Cortex of kidney (tissue), 1 donor: Measurements from ENCODE around the gene C10orf67.
"Not testable (repeated sequence)": the region's sequence is repeated elsewhere in the genome, so short reads cannot be mapped to it uniquely, and the experiment has no call there.

Source experiments
- DNase-seq: peaks from one replicate; lab custom pipeline; 2025; lab: John Stamatoyannopoulos, UW

The C10orf67 gene

GRCh38 chr10:23270531-23270930 is 74.1 kb downstream of the C10orf67 start:
- DNase-seq = no peak

DNA sequence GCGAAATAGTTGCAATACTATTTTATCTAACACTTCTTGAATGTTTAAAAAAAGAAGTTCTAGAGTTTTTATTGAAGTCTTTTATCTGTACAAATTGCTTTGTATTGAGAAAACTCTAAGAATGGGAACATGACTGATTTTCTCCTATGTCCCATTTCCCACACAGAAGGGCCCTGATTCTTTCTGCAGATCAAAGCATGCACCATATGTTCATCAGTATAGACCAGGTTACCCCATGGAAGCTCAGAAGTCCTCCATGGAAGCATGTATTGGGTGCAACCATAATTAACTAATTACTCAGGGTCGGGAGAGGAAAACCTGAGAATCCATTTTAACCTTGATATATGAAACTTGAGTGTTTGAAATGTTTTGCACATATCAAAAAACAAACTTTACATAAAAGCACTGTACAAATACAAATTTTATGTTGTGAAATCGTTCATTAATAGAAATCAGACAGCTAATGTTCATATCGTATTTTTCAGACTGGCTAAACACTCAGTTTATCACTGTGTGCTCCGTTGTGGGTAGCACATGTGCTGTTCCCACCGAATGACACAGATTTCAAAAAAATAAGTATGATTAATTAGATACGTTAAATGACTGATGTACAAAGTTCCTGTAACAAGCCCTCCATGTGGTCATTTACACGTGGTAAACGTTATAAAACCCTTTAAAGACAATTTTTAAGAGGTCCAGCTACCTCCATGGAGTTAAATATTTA is 81.0 kb downstream of the C10orf67 start:
- no peak for DNase-seq

DNA sequence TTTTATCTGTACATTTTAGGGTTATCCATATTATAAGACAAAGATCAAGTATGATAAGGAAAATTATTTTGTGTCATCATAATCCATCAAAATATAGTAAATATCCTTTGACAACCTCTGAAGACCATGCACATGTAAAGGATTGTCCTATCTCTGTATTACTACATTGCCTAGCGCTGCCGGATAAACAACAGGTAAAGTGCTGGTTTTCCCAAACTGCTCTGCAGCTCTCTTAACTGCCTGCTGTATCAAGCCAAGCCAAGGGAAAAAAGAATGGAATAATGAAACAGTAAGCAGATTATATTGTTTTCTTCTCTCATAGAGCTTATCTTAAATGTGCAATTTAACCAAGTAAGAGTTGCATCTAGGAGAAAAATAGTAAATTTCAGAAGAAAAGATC is 81.7 kb downstream of the C10orf67 start:
- DNase-seq = no peak

GRCh38 chr10:23258516-23258915 is 86.1 kb downstream of the C10orf67 start:
- DNase-seq = no peak

DNA sequence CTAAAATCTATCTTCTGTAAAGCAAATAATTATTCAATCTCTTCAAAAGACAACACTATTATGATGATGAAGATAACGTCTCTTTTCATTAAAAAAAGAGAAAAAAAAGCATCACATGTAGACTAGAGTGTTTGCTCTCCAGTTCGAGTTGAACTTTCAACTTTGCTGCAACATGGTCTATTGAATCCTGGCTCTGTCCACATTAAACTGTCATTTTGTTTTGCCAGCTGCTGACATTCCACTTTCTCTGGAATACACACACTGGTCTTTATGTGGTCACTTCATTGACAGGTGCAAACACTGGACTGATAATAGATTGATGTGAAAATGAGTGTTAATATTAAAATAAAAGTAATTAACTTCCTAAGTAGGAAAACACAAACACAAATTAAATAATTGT is 90.8 kb downstream of the C10orf67 start:
- DNase-seq = no peak

GRCh38 chr10:23252859-23253258 is 91.7 kb downstream of the C10orf67 start:
- DNase-seq = not testable (repeated sequence)

GRCh38 chr10:23241779-23242178 is 102.8 kb downstream of the C10orf67 start:
- not testable (repeated sequence) for DNase-seq

- no peak for DNase-seq
These were observed 106.6 kb downstream of the C10orf67 start for GRCh38 chr10:23238015-23238414.

- DNase-seq = no peak
These were observed 114.0 kb downstream of the C10orf67 start for GRCh38 chr10:23230582-23230981.

- DNase-seq = no peak
These were observed 127.1 kb downstream of the C10orf67 start for GRCh38 chr10:23217471-23217870.

- no peak for DNase-seq
These were observed 138.5 kb downstream of the C10orf67 start for GRCh38 chr10:23205972-23206642.

DNA sequence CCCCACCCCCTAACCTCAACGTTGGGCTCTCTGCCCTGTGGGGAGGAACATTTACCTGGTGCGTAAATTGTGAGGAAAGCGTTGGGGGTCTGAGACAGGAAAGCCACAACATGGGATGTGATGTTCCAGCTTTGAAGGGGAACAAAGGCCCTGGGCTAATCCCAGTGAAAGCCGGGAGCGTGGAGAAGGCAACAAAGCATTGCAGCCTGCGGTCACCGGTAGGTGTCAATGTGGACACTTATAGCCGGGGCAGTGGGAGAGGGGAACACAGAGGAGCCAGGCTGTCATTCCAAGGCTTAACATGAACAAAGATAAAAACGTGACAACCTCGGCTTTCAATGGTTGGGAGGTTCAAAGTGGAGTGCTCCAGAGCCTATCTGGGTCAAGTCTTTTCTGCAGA is 139.8 kb downstream of the C10orf67 start:
- DNase-seq = no peak

DNA sequence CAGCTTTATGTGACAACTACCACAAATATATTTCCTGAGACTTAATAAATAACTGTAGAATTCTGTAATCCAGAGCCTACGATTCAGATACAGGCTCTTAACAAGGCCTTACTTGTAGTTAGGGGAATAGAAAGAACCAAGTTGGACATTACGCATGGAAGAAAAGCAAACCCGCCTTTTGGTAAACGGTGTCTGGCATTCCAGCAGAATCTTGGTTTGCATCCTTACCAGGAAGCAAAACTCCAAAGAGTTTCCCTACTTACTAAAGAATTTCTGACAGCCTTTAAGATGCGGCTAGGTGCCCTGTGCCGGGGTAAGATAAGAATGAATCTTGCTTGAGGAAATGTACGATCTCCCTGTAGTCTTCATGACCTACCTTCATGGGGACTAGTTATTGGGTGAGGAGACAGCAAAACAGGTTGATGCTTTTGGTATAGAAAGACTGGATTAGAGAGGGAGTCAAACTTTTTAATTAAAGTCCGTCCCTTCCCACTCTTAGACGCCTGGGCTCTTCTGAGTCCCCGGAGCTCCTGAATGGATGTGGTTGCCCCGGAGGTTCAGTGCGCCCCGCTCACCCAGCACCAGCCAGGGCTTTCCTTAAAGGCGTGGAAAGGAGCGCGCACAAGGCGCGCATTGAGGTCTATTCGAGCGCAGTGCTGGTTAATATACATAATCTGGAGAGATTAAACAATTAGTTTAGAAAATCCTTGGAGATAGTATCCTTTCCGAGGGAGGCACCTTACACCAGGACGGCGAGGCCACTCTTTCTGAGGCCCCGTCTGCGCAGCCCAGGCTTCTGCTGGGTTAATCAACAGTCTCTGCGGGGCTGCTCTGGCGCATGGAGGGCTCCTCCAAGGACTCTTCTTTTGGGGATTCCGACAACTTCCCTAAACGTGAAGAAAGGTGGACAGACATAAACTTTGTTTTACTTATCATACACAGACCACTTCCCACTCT is 140.9 kb downstream of the C10orf67 start:
- DNase-seq = no peak

GRCh38 chr10:23202779-23203178 is 141.8 kb downstream of the C10orf67 start:
- no peak for DNase-seq

DNA sequence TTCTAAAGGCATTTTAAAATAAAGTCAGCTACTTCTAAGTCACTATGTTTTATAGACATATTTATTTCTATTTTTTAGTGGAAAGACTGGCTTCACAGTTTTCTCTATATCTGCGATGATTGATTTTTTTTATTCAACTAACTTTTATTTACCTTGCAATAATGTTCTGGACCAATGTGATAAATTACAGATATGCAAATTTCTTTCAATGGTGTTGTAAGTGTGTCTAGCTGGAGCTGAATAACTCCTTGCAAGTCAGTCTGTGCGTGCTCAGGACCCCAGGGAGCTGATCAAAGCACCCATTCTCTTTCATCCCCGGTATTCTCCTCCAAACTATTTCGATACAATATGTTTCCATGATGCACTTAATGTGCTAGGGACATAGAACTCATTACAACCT is 142.8 kb downstream of the C10orf67 start:
- DNase-seq = no peak

DNA sequence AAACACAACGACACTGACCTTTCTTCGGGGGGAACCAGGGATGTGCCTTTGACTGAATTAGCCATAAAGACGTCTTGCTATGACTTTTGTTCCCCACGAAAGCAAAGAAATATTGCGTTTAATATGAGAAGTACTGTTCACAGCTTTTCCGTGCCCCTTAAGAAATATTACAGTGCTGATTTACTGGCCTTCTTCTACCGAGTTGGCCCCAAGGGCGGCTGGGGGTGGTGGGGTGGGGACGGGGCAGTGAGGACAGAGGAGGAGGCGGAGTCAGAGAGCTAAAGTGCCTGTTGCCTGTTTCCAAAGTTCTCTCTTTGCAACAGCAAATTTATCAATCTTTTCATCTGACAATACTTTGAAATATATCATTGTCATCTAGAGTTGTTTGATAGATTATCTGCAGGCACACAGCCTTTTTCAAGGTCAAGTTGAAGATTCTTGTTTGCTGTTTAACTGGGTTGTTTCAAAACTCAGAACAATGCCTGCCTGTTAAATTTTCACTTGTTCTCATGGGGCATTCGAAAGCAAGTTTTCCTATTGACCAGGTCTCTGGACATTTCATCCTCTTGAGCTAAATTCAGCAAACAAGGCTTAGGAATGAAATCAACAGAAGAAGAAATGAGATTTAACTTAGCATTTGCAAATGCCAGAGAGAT is 143.5 kb downstream of the C10orf67 start:
- DNase-seq = no peak

- no peak for DNase-seq
These were observed 144.0 kb downstream of the C10orf67 start for GRCh38 chr10:23200586-23200985.

DNA sequence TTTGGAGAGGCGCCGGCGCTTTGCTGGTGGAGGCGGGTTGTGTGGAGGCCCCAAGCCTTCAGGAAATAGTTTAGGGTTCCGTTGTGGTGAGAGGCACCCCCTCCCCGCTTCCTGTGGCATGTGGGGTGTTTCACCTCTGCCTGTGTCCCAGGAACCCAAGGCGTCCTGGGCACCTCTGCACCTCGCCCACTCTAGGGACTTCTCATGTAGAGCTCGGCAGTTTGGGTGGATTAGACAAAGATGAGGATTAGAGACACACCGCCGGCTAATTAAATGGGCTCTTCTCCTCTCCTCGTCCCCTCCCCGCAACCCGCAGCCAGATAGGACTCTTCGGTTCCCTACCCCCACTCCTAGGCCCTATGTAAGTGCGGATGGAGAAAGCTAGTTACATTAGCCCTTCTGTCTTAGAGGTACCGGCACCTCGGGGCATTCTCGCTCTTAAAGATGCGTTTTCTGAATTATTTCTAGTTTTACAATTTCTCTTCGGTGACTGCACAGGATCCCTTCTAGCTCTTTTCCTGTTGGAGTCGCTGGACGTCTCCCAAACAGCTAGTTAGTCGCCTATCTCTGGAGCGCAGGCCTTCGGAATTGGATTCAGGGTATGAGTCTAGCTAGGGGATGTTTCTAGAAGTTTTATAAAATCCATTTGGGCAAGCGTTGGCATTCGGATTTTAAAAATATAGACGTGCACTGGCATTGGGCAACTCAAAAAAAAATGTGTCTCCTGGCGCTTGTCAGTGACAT is 144.7 kb downstream of the C10orf67 start:
- DNase-seq = no peak

DNA sequence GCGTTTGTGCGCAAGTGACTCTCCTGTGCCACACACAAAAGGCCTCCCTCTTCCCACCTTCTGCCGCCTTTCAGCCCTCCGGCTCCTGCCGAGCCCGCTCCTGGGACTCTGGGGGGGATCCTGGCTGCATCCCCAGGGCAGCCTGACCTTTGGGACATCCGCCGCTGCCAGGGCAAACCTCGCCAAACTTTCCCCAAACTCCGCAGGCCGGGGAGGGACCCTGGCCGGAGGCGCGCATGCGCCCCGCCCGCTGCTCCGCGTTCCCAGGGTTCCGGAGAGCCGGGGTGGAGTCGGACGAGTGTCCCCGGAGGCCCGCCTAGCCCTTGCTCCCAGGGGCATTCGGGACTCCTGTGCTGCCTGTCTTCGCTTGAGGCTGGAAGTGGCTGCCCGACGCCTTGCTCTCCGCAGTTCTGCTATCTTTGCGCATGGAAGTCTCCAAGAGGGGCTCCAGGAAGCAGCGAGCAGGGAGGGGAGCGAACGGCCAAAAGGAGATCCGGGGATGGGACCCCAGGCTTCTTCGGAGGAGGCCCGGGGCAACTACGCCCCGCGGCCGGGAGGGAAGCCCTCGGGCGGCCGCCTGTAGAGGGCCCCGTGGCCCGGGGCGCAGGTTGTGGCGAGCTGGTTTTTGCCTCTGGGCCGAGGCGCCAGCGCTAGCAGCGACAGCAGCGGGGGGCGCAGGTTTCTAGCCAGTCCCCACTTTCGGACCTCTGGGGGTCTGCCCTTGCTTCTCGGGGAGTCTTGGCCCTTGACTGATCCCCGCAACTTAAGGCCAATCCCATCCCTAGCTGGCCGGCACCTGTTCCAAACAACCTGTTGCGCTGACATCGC is 145.4 kb downstream of the C10orf67 start:
- DNase-seq = no peak

GRCh38 chr10:23198610-23198939 is 146.0 kb downstream of the C10orf67 start:
- DNase-seq = no peak
